Measurements from ENCODE around the gene CFAP206. TPM values are rescaled to one million over a fixed set of nuclear protein-coding genes. Genes with fewer than 3 reads are reported as not detected.
A peak's percentile ranks its signal among the peaks of the same experiment; 100 is the strongest.

CFAP206 gene
- total and polyA plus RNA-seq, 10 of the 15 experiments (the other 5 are each of a cell fraction or from before 2014, with no cell fraction given): 0.04 to 0.24 (median 0.09) TPM; not detected in 6

DNA sequence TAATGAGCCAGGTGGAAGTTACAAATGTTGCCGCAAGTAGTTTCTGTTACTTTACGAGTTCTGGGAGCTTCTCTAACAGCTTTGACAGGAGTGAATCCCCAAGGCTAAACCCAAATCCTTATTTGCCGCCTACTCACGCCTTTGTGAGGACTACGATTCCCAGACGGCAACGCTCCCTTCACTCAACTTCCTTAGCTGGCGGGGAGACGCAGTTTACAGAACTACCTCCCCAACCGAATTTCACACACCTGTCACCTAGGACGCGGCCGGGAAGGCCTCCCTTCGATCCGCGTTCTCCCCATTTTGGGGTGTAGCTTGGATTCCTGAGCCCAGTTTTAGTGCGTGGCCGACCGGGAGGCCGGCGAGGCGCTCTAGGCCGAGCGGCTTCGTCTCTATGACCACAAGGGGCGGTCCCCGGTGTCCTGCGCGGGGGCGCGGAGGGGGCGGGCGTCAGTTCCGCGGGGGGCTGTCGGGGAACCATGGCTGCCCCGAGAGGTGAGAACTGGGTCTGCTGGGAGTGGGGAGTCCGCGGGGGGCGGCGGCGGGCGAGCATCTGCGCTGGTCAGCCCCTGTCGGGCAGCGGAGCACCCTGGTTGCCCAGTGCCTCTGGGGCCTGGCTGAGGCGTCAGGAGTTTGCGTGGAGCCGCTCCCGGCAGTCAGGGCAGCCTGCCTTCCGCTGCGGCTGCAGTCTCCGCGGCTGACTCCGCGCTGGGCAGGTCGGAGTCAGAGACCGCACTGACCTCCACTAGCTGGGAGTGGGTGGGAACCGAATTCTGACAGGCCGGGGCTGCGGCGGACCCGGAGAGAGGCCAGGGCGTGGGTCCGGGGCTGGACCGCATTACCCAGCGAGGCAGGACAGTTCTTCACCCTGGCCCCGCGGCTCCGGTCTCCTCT, 65.0 kb downstream of the CFAP206 start, which contains the start of gene SLC35A1 (continued):
- TF ChIP-seq CREM (IDR thresholded peaks at IDR 0.05; ENCODE audit: low read depth): peak; percentile 61; the same call in 1 of the 2 replicates
- peak; percentile 58; the same call in 1 of the 2 replicates for TF ChIP-seq TARDBP (IDR thresholded peaks at IDR 0.05; ENCODE audit: borderline replicate concordance)
- TF ChIP-seq CBFB (IDR thresholded peaks at IDR 0.05; ENCODE audit: low read depth): peak; percentile 80
- TF ChIP-seq ZNF384 (IDR thresholded peaks at IDR 0.05; ENCODE audit: borderline replicate concordance, low read depth, low read length): no peak
- no peak for TF ChIP-seq TBL1XR1 (IDR thresholded peaks at IDR 0.05; ENCODE audit: low read depth, low read length)
- TF ChIP-seq, protein P1, sequence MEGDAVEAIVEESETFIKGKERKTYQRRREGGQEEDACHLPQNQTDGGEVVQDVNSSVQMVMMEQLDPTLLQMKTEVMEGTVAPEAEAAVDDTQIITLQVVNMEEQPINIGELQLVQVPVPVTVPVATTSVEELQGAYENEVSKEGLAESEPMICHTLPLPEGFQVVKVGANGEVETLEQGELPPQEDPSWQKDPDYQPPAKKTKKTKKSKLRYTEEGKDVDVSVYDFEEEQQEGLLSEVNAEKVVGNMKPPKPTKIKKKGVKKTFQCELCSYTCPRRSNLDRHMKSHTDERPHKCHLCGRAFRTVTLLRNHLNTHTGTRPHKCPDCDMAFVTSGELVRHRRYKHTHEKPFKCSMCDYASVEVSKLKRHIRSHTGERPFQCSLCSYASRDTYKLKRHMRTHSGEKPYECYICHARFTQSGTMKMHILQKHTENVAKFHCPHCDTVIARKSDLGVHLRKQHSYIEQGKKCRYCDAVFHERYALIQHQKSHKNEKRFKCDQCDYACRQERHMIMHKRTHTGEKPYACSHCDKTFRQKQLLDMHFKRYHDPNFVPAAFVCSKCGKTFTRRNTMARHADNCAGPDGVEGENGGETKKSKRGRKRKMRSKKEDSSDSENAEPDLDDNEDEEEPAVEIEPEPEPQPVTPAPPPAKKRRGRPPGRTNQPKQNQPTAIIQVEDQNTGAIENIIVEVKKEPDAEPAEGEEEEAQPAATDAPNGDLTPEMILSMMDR (IDR thresholded peaks at IDR 0.05 in 2 of 3, conservative IDR thresholded peaks at IDR 0.05 in 1 of 3; ENCODE audit: control insufficient read depth in 2 of 3, extremely low read depth in 1 of 3, insufficient read depth in 1 of 3, low read depth in 3 of 3, low read length in 3 of 3): 0 out of 6 replicates have a peak, but pooled peaks of 1 of the 3 experiments have one; percentile 6
- no peak for TF ChIP-seq JUND (IDR thresholded peaks at IDR 0.05; ENCODE audit: low read depth, low read length)
- TF ChIP-seq PAX5 (IDR thresholded peaks at IDR 0.05; ENCODE audit: borderline replicate concordance, low read depth, low read length): no peak
- TF ChIP-seq ZNF24 (IDR thresholded peaks at IDR 0.05): 0 out of 2 replicates have a peak, but pooled peaks have one; percentile 44
- no peak for TF ChIP-seq CEBPB (IDR thresholded peaks at IDR 0.05; ENCODE audit: borderline replicate concordance in 1 of 2, low read depth in 2 of 2, low read length in 2 of 2)
- no peak for TF ChIP-seq JUNB (IDR thresholded peaks at IDR 0.05)
- peak; percentile 91 for TF ChIP-seq YY1 (IDR thresholded peaks at IDR 0.05; ENCODE audit: low read depth, low read length)
- TF ChIP-seq EP300 (IDR thresholded peaks at IDR 0.05; ENCODE audit: borderline replicate concordance in 1 of 2, control insufficient read depth in 1 of 2, low read depth in 2 of 2, low read length in 2 of 2): no peak
- TF ChIP-seq TAF1 (IDR thresholded peaks at IDR 0.05; ENCODE audit: borderline replicate concordance, low read depth, low read length): peak; percentile 77; the same call in 1 of the 2 replicates
